SW480 (cell line): ENCODE data around the gene SPATA18.
"Not testable (repeated sequence)": the region's sequence is repeated elsewhere in the genome, so short reads cannot be mapped to it uniquely, and the experiment has no call there.

Source experiments
- DNase-seq: peaks from one replicate; pipeline ENCODE4 v3.0.0-alpha.2; 2016; ENCODE audit warnings: low spot score

The SPATA18 gene

GRCh38 chr4:52051615-52052474, 741 bp downstream of the SPATA18 start:
- no peak for DNase-seq

- no peak for DNase-seq
Measured at GRCh38 chr4:52052475-52052780, 1.3 kb downstream of the SPATA18 start.

- DNase-seq: no peak
Measured at GRCh38 chr4:52054254-52054653, 3.1 kb downstream of the SPATA18 start.

GRCh38 chr4:52057196-52057595, 6.1 kb downstream of the SPATA18 start:
- DNase-seq: no peak

GRCh38 chr4:52058275-52058674, 7.2 kb downstream of the SPATA18 start:
- no peak for DNase-seq

GRCh38 chr4:52059372-52059771, 8.3 kb downstream of the SPATA18 start:
- DNase-seq: no peak

GRCh38 chr4:52069571-52069970, 18.5 kb downstream of the SPATA18 start:
- no peak for DNase-seq

GRCh38 chr4:52071791-52072546, 20.9 kb downstream of the SPATA18 start:
- DNase-seq: no peak

GRCh38 chr4:52076731-52077130, 25.6 kb downstream of the SPATA18 start:
- DNase-seq: no peak

- DNase-seq: no peak
Measured at GRCh38 chr4:52079659-52080058, 28.6 kb downstream of the SPATA18 start.

- no peak for DNase-seq
Measured at GRCh38 chr4:52081216-52081615, 30.1 kb downstream of the SPATA18 start.

- not testable (repeated sequence) for DNase-seq
Measured at GRCh38 chr4:52086425-52086824, 35.3 kb downstream of the SPATA18 start.

- DNase-seq: peak; percentile 7
Measured at GRCh38 chr4:52091801-52092200, 40.7 kb downstream of the SPATA18 start.

GRCh38 chr4:52093466-52093865, 42.4 kb downstream of the SPATA18 start:
- DNase-seq: no peak

GRCh38 chr4:52094376-52095145, 43.5 kb downstream of the SPATA18 start:
- DNase-seq: no peak

- DNase-seq: no peak
Measured at GRCh38 chr4:52095374-52095773, 44.3 kb downstream of the SPATA18 start.

GRCh38 chr4:52096048-52096447, 44.9 kb downstream of the SPATA18 start:
- DNase-seq: no peak

- no peak for DNase-seq
Measured at GRCh38 chr4:52098618-52099017, 47.5 kb downstream of the SPATA18 start.

- DNase-seq: no peak
Measured at GRCh38 chr4:52099860-52100461, 48.9 kb downstream of the SPATA18 start.

GRCh38 chr4:52102587-52102986, 51.5 kb downstream of the SPATA18 start:
- DNase-seq: no peak

- DNase-seq: peak; percentile 6
Measured at GRCh38 chr4:52103319-52103718, 52.2 kb downstream of the SPATA18 start.

GRCh38 chr4:52105276-52105675, 54.2 kb downstream of the SPATA18 start:
- DNase-seq: no peak
